Measurements from ENCODE around the gene CERS5.

- TF ChIP-seq FOXM1 (IDR thresholded peaks at IDR 0.05; ENCODE audit: borderline replicate concordance) (no peak), SP1 (IDR thresholded peaks at IDR 0.05) (no peak), TARDBP (IDR thresholded peaks at IDR 0.05) (no peak), HDGF (IDR thresholded peaks at IDR 0.05; ENCODE audit: borderline replicate concordance) (no peak)
These were observed 29.4 kb upstream of the CERS5 start for GRCh38 chr12:50196537-50196936.

Measured in HEK293T (cell line).